ACHN (cell line): ENCODE data around the gene DOCK4.
"Not testable (repeated sequence)": the region's sequence is repeated elsewhere in the genome, so short reads cannot be mapped to it uniquely, and the experiment has no call there.

Experiments used
- DNase-seq: peaks from one replicate; pipeline ENCODE4 v3.0.0-alpha.2; 2015
- in situ Hi-C: cut with HindIII; loops from 2 replicates; pipeline ENCODE4 v1.10.0; 2017; ENCODE audit warnings: low sequenced_read_pairs, low pct_ligation_motif_present, low pct_unique_long_range_greater_than_20kb

Gene DOCK4

GRCh38 chr7:112206238-112206990, at the start of gene DOCK4, which contains the start of gene ZNF277:
DOCK4 (minus strand) TSS chr7:112206399; CDS start chr7:112206138, 261 bp downstream.
ZNF277 (plus strand) TSS chr7:112206695; CDS start chr7:112206717, 22 bp downstream.
- DNase-seq, result peak; percentile 100
- in situ Hi-C loops, result no loop called here

GRCh38 chr7:112255388-112255720, 49.2 kb upstream of the DOCK4 start:
- in situ Hi-C loops, result no loop called here
- DNase-seq, result peak; percentile 8

DNA sequence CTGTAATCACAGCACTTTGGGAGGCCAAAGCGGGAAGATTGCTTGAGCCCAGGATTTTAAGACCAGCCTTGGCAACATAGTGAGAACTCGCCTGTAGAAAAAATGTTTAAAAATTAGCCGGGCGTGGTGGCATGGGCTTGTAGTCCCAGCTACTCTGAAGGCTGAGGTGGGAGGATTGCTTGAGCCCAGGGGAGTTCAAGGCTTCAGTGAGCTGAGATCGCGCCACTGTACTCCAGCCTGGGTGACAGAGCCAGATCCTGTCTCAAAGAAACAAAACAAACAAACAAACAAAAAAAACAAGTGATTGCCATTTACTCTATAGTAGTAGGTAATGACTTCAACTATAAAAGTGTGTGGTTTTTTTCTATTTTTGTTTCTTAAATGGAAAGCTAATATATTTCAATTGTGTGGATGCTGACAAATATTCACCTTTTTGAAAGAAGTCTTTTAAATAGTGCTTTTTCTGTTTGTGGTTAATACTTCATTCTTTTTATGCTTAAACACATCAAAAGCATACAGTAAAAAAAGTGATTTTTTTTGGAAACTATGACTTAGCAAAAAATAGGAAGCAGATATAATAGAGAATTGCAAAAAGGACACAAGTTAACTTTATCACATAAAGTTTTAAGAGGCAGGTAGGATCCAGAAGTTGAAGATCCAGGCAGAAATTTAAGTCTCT, 48.6 kb upstream of the DOCK4 start:
- in situ Hi-C loops, result no loop called here
- DNase-seq, result no peak

DNA sequence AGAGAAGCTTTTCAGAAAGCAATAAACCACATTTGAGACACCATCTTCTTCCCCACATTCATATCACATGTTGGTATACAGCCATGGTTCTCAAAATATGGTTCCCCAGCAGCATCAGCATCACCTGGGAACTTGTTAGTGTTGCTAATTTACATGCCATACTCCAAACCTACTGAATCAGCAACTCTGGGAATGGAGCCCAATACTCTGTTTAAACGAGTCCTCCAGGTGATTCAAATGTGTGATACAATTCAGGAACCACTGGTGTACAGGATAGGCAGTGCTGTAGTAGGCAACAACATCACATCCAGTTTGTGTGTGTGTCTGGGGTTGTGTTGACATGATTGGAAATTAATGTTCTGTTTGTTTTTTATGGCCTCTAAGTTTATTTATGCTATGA, 48.0 kb upstream of the DOCK4 start:
- in situ Hi-C loops, result no loop called here
- no peak for DNase-seq

GRCh38 chr7:112252691-112253090, 46.5 kb upstream of the DOCK4 start:
- DNase-seq, result no peak

DNA sequence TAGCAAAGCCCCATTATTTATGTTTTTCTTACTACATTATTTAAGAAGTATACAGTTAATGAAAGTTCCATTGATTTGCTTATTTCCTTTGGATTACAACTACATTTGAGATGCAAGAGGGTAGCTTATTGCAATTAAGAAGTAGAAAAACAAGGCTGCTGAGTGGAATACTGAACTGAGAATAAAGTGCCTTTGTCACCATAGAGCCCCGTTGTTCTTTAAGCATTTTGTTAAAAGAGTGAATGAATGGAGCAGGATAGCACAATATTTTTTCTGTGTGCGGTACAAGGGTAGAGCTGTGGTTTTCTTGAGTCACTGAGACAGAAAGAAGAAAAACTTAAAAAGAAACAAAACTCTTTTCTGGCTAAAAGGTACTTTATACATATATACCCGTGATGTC, 45.9 kb upstream of the DOCK4 start:
- no peak for DNase-seq
- in situ Hi-C loops, result no loop called here

More at GRCh38 chr7:112252691-112253090, 46.5 kb upstream of the DOCK4 start:
- in situ Hi-C loops, result no loop called here

DNA sequence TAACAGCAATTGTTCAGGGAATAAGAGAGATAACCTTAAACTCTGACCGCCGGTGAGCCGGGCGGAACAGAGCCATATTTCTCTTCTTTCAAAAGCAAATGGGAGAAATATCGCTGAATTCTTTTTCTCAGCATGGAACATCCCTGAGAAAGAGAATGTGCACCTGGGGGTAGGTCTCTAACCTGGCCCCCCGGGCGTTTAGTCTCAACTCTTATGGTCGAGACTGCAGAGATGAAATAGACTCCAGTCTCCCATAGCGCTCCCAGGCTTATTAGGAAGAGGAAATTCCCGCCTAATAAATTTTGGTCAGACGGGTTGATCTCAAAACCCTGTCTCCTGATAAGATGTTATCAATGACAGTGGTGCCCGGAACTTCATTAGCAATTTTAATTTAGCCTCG, 43.8 kb upstream of the DOCK4 start:
- DNase-seq, result not testable (repeated sequence)

GRCh38 chr7:112248598-112248997, 42.4 kb upstream of the DOCK4 start:
- in situ Hi-C loops, result no loop called here

More for the DNA sequence above, 43.8 kb upstream of the DOCK4 start:
- in situ Hi-C loops, result not testable (repeated sequence)

GRCh38 chr7:112238852-112239610, 32.8 kb upstream of the DOCK4 start:
- in situ Hi-C loops, result no loop called here
- no peak for DNase-seq

More at GRCh38 chr7:112248598-112248997, 42.4 kb upstream of the DOCK4 start:
- DNase-seq, result no peak

- DNase-seq, result no peak
- in situ Hi-C loops, result no loop called here
Measured at GRCh38 chr7:112238330-112238729, 32.1 kb upstream of the DOCK4 start.

DNA sequence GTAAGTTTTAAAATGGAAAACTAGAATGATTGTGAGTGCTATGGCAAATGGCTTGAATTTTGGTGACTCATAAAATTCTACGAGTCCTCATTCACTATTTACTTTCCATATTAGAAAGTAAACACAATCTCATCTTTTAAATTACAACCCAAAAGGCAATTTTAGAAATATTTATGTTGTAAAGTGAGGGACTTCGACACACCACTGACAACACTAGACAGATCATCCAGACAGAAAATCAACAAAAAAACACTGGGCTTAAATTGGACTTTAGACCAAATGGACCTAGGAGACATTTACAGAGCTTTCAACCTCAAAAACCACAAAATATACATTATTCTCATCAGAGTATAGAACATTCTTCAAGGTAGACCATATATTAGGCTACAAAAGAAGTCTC, 30.4 kb upstream of the DOCK4 start:
- in situ Hi-C loops, result no loop called here
- DNase-seq, result no peak

DNA sequence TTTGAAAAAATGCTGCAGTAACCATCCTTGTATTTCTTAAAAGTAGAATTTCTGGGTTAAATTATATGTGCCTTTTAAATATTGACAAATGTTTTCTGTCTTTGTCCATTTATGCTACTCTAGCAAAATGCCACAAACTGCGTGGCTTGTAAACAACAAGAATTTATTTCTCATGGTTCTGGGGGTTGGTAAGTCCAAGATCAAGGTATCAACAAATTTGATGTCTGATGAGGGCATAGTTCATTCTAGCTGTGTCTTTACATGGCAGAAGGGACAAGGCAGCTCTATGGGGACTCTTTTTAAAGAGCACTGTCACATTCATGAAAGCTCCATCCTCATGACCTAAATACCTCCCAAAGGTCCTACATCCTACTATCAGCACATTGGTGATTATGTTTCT, 27.9 kb upstream of the DOCK4 start:
- no peak for DNase-seq
- in situ Hi-C loops, result no loop called here

GRCh38 chr7:112233048-112233697, 27.0 kb upstream of the DOCK4 start:
- in situ Hi-C loops, result no loop called here
- no peak for DNase-seq

- in situ Hi-C loops, result no loop called here
Measured at GRCh38 chr7:112232212-112232978, 26.2 kb upstream of the DOCK4 start.

GRCh38 chr7:112228632-112229031, 22.4 kb upstream of the DOCK4 start:
- in situ Hi-C loops, result no loop called here
- no peak for DNase-seq

More at GRCh38 chr7:112232212-112232978, 26.2 kb upstream of the DOCK4 start:
- DNase-seq, result no peak

- in situ Hi-C loops, result no loop called here
- no peak for DNase-seq
Measured at GRCh38 chr7:112226701-112227276, 20.6 kb upstream of the DOCK4 start.

DNA sequence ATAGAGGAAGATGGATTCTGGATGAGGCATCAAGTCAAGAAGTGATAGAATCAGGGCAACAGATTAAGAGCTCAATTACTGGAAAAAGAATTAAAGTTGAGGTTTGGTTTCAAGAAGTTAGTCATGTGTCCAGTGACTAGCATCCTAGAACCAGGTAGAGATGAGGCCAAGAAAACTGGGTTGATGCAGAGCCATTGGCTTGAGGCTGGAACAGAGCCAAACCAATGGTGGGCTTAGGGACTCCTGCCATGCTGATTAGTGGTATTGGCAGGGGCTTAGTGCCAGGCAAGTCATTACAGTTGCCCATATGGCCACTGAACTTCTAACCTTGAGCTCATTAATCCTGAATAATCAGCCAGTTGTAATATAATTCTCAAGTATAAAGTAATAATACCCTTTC, 18.8 kb upstream of the DOCK4 start:
- in situ Hi-C loops, result no loop called here
- no peak for DNase-seq

- no peak for DNase-seq
- in situ Hi-C loops, result no loop called here
Measured at GRCh38 chr7:112224186-112224585, 18.0 kb upstream of the DOCK4 start.
